ENCODE results near the gene PNMA1. TPM values are rescaled to one million over a fixed set of nuclear protein-coding genes. Genes with fewer than 3 reads are reported as not detected.

PNMA1 gene
- polyA plus RNA-seq, 1 donor from 2014 or later = 205 TPM

GRCh38 chr14:73661872-73662271, 52.3 kb downstream of the PNMA1 start:
- no peak overlapping the region for H3K4me2 ChIP-seq (ENCODE audit: low read length)
- no peaks in the 10 kb centered on the region for H3K9me3 ChIP-seq (ENCODE audit: low read length)
- H3K4me3 ChIP-seq (ENCODE audit: low read length) = no peak overlapping the region
- H3K27ac ChIP-seq (ENCODE audit: low read length) = no peak overlapping the region
- H3K36me3 ChIP-seq (ENCODE audit: insufficient read depth, low read length) = peaks cover 9% of the 10 kb centered on the region
- no peaks in the 10 kb centered on the region for H4K20me1 ChIP-seq (ENCODE audit: insufficient read depth)
- no peaks in the 10 kb centered on the region for H3K27me3 ChIP-seq (ENCODE audit: insufficient read depth, low read depth, low read length)
- H3K79me2 ChIP-seq (replicated peaks; ENCODE audit: insufficient read depth, low read length) = no peaks in the 10 kb centered on the region
- H3K9me2 ChIP-seq (ENCODE audit: insufficient read depth, low read length) = no peaks in the 10 kb centered on the region
- no peak overlapping the region for H3K9ac ChIP-seq (ENCODE audit: low read length)
- no peak for TF ChIP-seq EZH2 (IDR thresholded peaks at IDR 0.05; ENCODE audit: borderline replicate concordance, insufficient read depth, low read length, poor library complexity, severe bottlenecking)
- TF ChIP-seq, protein P1, sequence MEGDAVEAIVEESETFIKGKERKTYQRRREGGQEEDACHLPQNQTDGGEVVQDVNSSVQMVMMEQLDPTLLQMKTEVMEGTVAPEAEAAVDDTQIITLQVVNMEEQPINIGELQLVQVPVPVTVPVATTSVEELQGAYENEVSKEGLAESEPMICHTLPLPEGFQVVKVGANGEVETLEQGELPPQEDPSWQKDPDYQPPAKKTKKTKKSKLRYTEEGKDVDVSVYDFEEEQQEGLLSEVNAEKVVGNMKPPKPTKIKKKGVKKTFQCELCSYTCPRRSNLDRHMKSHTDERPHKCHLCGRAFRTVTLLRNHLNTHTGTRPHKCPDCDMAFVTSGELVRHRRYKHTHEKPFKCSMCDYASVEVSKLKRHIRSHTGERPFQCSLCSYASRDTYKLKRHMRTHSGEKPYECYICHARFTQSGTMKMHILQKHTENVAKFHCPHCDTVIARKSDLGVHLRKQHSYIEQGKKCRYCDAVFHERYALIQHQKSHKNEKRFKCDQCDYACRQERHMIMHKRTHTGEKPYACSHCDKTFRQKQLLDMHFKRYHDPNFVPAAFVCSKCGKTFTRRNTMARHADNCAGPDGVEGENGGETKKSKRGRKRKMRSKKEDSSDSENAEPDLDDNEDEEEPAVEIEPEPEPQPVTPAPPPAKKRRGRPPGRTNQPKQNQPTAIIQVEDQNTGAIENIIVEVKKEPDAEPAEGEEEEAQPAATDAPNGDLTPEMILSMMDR (IDR thresholded peaks at IDR 0.05; ENCODE audit: poor library complexity, severe bottlenecking) = no peak
- no peak for TF ChIP-seq POLR2AphosphoS5 (IDR thresholded peaks at IDR 0.05)
- no peak for TF ChIP-seq REST (IDR thresholded peaks at IDR 0.05; ENCODE audit: borderline replicate concordance)
- no peak for TF ChIP-seq SMC3 (conservative IDR thresholded peaks at IDR 0.05; ENCODE audit: poor library complexity)
- TF ChIP-seq EP300 (conservative IDR thresholded peaks at IDR 0.05; ENCODE audit: poor library complexity, severe bottlenecking) = no peak
- TF ChIP-seq MXI1 (conservative IDR thresholded peaks at IDR 0.05; ENCODE audit: poor library complexity, severe bottlenecking) = no peak
- no peak for TF ChIP-seq RAD21 (conservative IDR thresholded peaks at IDR 0.05)
- no peak for TF ChIP-seq TAF1 (IDR thresholded peaks at IDR 0.05; ENCODE audit: low read depth)
- H2AFZ ChIP-seq (ENCODE audit: low read depth, low read length) = no peak overlapping the region
- H3F3A ChIP-seq (ENCODE audit: insufficient read depth, low read length, poor library complexity, severe bottlenecking) = no peaks in the 10 kb centered on the region

Small RNA genes lying within 50 kb of the gene (small RNA-seq; reads per million reads assigned to genes)
- 0 reads per million in 3 experiments for gene MIR4505

Other genes with a start within 250 kb of the PNMA1 start
- gene RIOX1, start 223.5 kb downstream of the PNMA1 start, polyA plus RNA-seq = 13.8 and 22.0 TPM in 2 replicates
- 0.37 and 0.74 TPM in 2 replicates for gene ACOT1, start 177.2 kb downstream of the PNMA1 start, polyA plus RNA-seq
- not detected in 2 replicates for gene HEATR4, start 155.4 kb downstream of the PNMA1 start, polyA plus RNA-seq
- gene ACOT2, start 145.2 kb downstream of the PNMA1 start, polyA plus RNA-seq = 0.66 and 1.7 TPM in 2 replicates
- gene ACOT4, start 122.5 kb downstream of the PNMA1 start, polyA plus RNA-seq = 1.1 TPM in 1 of 2 replicates, not detected in the other
- gene ACOT6, start 101.9 kb downstream of the PNMA1 start, polyA plus RNA-seq = not detected in 2 replicates
- gene DNAL1, start 69.4 kb downstream of the PNMA1 start, polyA plus RNA-seq = 28.7 and 33.4 TPM in 2 replicates
- gene PTGR2, start 137.4 kb upstream of the PNMA1 start, polyA plus RNA-seq = 7.2 and 8.4 TPM in 2 replicates
- gene ZNF410, start 172.5 kb upstream of the PNMA1 start, polyA plus RNA-seq = 63.5 and 73.7 TPM in 2 replicates
- gene FAM161B, start 235.7 kb upstream of the PNMA1 start, polyA plus RNA-seq = 12.2 and 14.2 TPM in 2 replicates
- 82.3 and 95.6 TPM in 2 replicates for gene COQ6, start 235.9 kb upstream of the PNMA1 start, polyA plus RNA-seq